Posterior vena cava (tissue), 2 donors: ENCODE measurements around the gene GINS1. TPM values are rescaled to one million over a fixed set of nuclear protein-coding genes. Genes with fewer than 3 reads are reported as not detected.
A peak's percentile ranks its signal among the peaks of the same experiment; 100 is the strongest.

Experiments used
- DNase-seq: peaks from one replicate; pipeline ENCODE4 v3.0.0-alpha.2; 2020; ENCODE audit warnings: low spot score
- intact Hi-C, 2 donors: fragments of 100-400 bp; cut with DNase I; formaldehyde crosslinking; loops; one replicate each; pipeline versions ENCODE4 v1.14.1 to v1.14.2; 2022 to 2023
- long read RNA-seq, 2 donors: library from polyadenylated mRNA; unstranded; transcript quantifications; one replicate each; pipeline ENCODE4 v2.0.0, GENCODE V29; 2020 to 2021
- total RNA-seq, 2 donors: library from RNA; stranded (reverse); fragmentation: NEBNext Ultra II Directional; extraction: Animal tissue kit (Norgen Biotek cat#: 25700); gene quantifications; one replicate each; pipeline ENCODE4 v1.2.1, GENCODE V29; 2021
- donor health status: DM: yes; HTN: yes; CAD: no.
- donor health status: DM: yes; HTN: yes; CAD: no.

The GINS1 gene
- total RNA-seq, result under 1 TPM; 0.69 to 0.81 TPM
- long read RNA-seq, donor 1, result 0 reads
- long read RNA-seq, donor 2, result 0 reads

- intact Hi-C loops, result no loop called here
Measured at GRCh38 chr20:25407311-25408169, at the start of gene GINS1. Gene GINS1 (plus strand): TSS chr20:25407673. CDS start chr20:25407821, 148 bp downstream.

GRCh38 chr20:25360631-25361286, 46.7 kb upstream of the GINS1 start:
- intact Hi-C loops, result no loop called here
- no peak for DNase-seq

More at GRCh38 chr20:25407311-25408169, at the start of gene GINS1:
- peak; percentile 93 for DNase-seq

- intact Hi-C loops, result no loop called here
- no peak for DNase-seq
Measured at GRCh38 chr20:25361287-25361683, 46.2 kb upstream of the GINS1 start.

GRCh38 chr20:25364180-25364788, 43.2 kb upstream of the GINS1 start:
- intact Hi-C loops, result no loop called here
- DNase-seq, result no peak

- intact Hi-C loops, result no loop called here
- no peak for DNase-seq
Measured at GRCh38 chr20:25364879-25365699, 42.4 kb upstream of the GINS1 start.

GRCh38 chr20:25368526-25368925, 38.9 kb upstream of the GINS1 start:
- intact Hi-C loops, result no loop called here
- DNase-seq, result no peak

GRCh38 chr20:25368976-25369375, 38.5 kb upstream of the GINS1 start:
- intact Hi-C loops, result no loop called here
- no peak for DNase-seq

GRCh38 chr20:25369529-25369928, 37.9 kb upstream of the GINS1 start:
- intact Hi-C loops, result no loop called here
- DNase-seq, result no peak

GRCh38 chr20:25369971-25370370, 37.5 kb upstream of the GINS1 start:
- DNase-seq, result no peak
- intact Hi-C loops, result no loop called here

GRCh38 chr20:25372584-25373336, 34.7 kb upstream of the GINS1 start:
- DNase-seq, result no peak
- intact Hi-C loops, result no loop called here

- no peak for DNase-seq
- intact Hi-C loops, result no loop called here
Measured at GRCh38 chr20:25374842-25375241, 32.6 kb upstream of the GINS1 start.

- intact Hi-C loops, result no loop called here
- no peak for DNase-seq
Measured at GRCh38 chr20:25376236-25376635, 31.2 kb upstream of the GINS1 start.

- intact Hi-C loops, result no loop called here
- DNase-seq, result no peak
Measured at GRCh38 chr20:25376886-25377285, 30.6 kb upstream of the GINS1 start.

GRCh38 chr20:25378189-25378883, 29.1 kb upstream of the GINS1 start:
- DNase-seq, result no peak
- intact Hi-C loops, result no loop called here

- no peak for DNase-seq
- intact Hi-C loops, result no loop called here
Measured at GRCh38 chr20:25378884-25379733, 28.4 kb upstream of the GINS1 start.

- DNase-seq, result no peak
- intact Hi-C loops, result no loop called here
Measured at GRCh38 chr20:25380945-25381614, 26.4 kb upstream of the GINS1 start.
